ENCODE results near the gene ID2. TPM values are rescaled to one million over a fixed set of nuclear protein-coding genes. Genes with fewer than 3 reads are reported as not detected.

The ID2 gene
- total and polyA plus RNA-seq, 10 of the 15 experiments (the other 5 are each of a cell fraction or from before 2014, with no cell fraction given), result 39.0 to 613 (median 73.6) TPM

DNA sequence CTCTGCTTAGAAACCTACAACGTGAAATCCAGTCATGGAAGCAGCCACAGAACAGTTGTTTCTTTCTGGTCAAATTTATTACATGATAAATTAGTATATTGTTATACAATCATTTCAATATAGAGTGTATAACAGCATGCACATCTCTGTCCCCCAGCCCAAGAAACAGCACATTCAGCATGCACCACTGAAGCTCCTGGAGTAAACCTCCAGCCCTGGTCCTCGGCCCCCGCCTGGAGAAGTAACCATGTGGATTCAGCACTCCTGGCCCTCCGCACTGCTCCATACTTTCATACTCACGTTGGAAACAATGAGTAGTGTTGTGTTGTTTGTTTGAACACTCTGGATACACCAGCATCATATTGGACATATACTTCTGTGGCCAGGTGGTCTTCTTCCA lies 15.3 kb upstream of the ID2 start (continued):
- TF ChIP-seq, protein P1, sequence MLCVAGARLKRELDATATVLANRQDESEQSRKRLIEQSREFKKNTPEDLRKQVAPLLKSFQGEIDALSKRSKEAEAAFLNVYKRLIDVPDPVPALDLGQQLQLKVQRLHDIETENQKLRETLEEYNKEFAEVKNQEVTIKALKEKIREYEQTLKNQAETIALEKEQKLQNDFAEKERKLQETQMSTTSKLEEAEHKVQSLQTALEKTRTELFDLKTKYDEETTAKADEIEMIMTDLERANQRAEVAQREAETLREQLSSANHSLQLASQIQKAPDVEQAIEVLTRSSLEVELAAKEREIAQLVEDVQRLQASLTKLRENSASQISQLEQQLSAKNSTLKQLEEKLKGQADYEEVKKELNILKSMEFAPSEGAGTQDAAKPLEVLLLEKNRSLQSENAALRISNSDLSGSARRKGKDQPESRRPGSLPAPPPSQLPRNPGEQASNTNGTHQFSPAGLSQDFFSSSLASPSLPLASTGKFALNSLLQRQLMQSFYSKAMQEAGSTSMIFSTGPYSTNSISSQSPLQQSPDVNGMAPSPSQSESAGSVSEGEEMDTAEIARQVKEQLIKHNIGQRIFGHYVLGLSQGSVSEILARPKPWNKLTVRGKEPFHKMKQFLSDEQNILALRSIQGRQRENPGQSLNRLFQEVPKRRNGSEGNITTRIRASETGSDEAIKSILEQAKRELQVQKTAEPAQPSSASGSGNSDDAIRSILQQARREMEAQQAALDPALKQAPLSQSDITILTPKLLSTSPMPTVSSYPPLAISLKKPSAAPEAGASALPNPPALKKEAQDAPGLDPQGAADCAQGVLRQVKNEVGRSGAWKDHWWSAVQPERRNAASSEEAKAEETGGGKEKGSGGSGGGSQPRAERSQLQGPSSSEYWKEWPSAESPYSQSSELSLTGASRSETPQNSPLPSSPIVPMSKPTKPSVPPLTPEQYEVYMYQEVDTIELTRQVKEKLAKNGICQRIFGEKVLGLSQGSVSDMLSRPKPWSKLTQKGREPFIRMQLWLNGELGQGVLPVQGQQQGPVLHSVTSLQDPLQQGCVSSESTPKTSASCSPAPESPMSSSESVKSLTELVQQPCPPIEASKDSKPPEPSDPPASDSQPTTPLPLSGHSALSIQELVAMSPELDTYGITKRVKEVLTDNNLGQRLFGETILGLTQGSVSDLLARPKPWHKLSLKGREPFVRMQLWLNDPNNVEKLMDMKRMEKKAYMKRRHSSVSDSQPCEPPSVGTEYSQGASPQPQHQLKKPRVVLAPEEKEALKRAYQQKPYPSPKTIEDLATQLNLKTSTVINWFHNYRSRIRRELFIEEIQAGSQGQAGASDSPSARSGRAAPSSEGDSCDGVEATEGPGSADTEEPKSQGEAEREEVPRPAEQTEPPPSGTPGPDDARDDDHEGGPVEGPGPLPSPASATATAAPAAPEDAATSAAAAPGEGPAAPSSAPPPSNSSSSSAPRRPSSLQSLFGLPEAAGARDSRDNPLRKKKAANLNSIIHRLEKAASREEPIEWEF (IDR thresholded peaks at IDR 0.05; ENCODE audit: insufficient replicate concordance, low read depth, low read length), result no peak
- TF ChIP-seq MEF2B (IDR thresholded peaks at IDR 0.05; ENCODE audit: partially characterized antibody, poor library complexity, severe bottlenecking), result no peak

DNA sequence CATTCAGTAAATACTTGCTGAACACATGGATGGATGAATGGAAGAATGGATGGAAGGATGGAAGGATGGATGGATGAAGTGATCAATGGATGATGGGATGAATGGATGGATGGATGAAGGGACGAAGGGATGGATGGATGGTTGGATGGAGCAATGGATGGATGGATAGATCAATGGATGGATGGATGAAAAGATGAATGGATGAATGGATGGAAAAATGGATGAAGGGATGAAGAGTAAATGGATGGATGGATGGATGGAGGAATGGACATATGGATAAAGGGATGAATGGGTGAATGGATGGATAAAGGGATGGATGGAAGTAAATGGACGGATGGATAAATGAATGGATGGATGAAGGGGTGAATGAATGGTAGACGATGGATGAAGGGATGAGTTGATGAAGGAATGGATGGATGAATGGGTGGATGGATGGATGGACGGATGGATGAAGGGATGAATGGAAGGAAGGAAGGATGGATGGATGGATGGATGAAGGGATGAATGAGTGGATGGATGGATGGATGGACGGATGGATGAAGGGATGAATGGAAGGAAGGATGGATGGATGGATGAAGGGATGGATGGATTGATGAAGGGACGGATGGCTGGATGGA lies 13.9 kb upstream of the ID2 start:
- ChIA-PET SMC1A (ENCODE audit: uncharacterized antibody, unreplicated experiment) (no interaction called here), RAD21 (ENCODE audit: unreplicated experiment) (no interaction called here), CTCF (no interaction called here), POLR2A (no interaction called here)
- Histone ChIP-seq H2AFZ (ENCODE audit: control insufficient read depth, low read depth, low read length) (no peak overlapping the region), H3K4me1 (ENCODE audit: control insufficient read depth, insufficient read depth, low read length) (no peaks in the 10 kb centered on the region), H3K4me3 (no peak overlapping the region), H3K79me2 (ENCODE audit: control insufficient read depth, insufficient read depth, low read length) (no peaks in the 10 kb centered on the region), H3K27me3 (replicated peaks in 1 of 2; ENCODE audit: control insufficient read depth in 2 of 2, insufficient read depth in 2 of 2, low read length in 1 of 2) (no peaks in the 10 kb centered on the region; a peak in 1 of 4 replicates), H3K36me3 (ENCODE audit: control insufficient read depth in 2 of 2, insufficient read depth in 2 of 2, low read length in 1 of 2) (no peaks in the 10 kb centered on the region), H3K9me3 (replicated peaks; ENCODE audit: control insufficient read depth, insufficient read depth, low read length) (no peaks in the 10 kb centered on the region; the same call in 2 of the 3 replicates), H3K9ac (ENCODE audit: control insufficient read depth, insufficient read depth, low read length) (no peak overlapping the region), H3K4me2 (ENCODE audit: control insufficient read depth, insufficient read depth) (no peak overlapping the region), H4K20me1 (ENCODE audit: control insufficient read depth, insufficient read depth) (no peaks in the 10 kb centered on the region), H3K27ac (ENCODE audit: control insufficient read depth, insufficient read depth) (no peak overlapping the region)
- intact Hi-C loops (cut with micrococcal nuclease; ENCODE audit: unreplicated experiment), result no loop called here
- in situ Hi-C loops (cut with MboI), result no loop called here
- WGBS (ENCODE audit: insufficient coverage, insufficient replicate concordance, low lambda C conversion rate, missing lambda C conversion rate), result 11% methylated on average over 6 of the region's 6 CpGs
- FAIRE-seq (no peak), ATAC-seq (no peak), DNase-seq (ENCODE audit: low read depth, low spot score) (no peak)
- TF ChIP-seq ZNF24 (IDR thresholded peaks at IDR 0.05) (no peak), FOS (IDR thresholded peaks at IDR 0.05; ENCODE audit: borderline replicate concordance, extremely low read depth, insufficient read length) (no peak), CEBPB (IDR thresholded peaks at IDR 0.05; ENCODE audit: borderline replicate concordance in 1 of 2, low read depth in 2 of 2, low read length in 2 of 2) (no peak), RCOR1 (conservative IDR thresholded peaks at IDR 0.05; ENCODE audit: low read depth, low read length) (no peak)
- TF ChIP-seq, protein P2, sequence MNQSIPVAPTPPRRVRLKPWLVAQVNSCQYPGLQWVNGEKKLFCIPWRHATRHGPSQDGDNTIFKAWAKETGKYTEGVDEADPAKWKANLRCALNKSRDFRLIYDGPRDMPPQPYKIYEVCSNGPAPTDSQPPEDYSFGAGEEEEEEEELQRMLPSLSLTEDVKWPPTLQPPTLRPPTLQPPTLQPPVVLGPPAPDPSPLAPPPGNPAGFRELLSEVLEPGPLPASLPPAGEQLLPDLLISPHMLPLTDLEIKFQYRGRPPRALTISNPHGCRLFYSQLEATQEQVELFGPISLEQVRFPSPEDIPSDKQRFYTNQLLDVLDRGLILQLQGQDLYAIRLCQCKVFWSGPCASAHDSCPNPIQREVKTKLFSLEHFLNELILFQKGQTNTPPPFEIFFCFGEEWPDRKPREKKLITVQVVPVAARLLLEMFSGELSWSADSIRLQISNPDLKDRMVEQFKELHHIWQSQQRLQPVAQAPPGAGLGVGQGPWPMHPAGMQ (IDR thresholded peaks at IDR 0.05; ENCODE audit: borderline replicate concordance), result no peak
- TF ChIP-seq, protein P3, sequence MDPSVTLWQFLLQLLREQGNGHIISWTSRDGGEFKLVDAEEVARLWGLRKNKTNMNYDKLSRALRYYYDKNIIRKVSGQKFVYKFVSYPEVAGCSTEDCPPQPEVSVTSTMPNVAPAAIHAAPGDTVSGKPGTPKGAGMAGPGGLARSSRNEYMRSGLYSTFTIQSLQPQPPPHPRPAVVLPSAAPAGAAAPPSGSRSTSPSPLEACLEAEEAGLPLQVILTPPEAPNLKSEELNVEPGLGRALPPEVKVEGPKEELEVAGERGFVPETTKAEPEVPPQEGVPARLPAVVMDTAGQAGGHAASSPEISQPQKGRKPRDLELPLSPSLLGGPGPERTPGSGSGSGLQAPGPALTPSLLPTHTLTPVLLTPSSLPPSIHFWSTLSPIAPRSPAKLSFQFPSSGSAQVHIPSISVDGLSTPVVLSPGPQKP (IDR thresholded peaks at IDR 0.05; ENCODE audit: low read depth, low read length), result no peak
- no TSS peak for BruUV-seq (replicated peaks)

Data from GM12878 (cell line).